HG03378 (cell line): ENCODE measurements around the gene PRR36.

Source experiments
- ATAC-seq: cut with Tn5 transposase; IDR thresholded peaks from one replicate; pipeline ENCODE4 v1.9.1; 2021; ENCODE audit warnings: mild to moderate bottlenecking, moderate library complexity; ENCODE audit not compliant: unreplicated experiment

PRR36 gene

GRCh38 chr19:7823686-7824301 lies 50.4 kb downstream of the PRR36 start:
- no peak for ATAC-seq

DNA sequence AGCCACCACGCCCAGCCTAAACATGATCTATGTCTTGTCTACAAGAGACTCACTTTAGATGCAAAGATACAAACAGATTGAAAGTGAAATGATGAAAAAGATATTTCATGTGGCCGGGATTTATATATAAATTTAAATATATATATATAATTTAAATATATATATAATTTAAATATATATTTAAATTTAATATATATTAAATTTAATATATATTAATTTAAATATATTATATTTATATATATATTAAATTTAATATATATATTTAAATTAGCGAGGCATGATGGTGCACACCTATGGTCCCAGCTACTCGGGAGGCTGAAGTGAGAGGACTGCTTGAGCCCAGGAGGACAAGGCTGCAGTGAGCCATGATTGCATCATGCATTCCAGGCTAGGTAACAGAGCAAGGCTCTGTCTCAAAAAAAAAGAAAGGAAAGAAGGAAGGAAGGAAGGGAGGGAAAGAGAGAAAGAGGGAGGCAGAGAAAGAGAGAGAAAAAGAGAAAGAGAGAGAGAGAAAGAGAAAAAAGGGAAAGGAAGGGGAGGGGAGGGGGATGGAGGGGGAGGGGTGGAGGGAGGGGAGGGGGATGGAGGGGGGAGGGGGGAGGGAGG lies 51.2 kb downstream of the PRR36 start:
- ATAC-seq, result no peak

DNA sequence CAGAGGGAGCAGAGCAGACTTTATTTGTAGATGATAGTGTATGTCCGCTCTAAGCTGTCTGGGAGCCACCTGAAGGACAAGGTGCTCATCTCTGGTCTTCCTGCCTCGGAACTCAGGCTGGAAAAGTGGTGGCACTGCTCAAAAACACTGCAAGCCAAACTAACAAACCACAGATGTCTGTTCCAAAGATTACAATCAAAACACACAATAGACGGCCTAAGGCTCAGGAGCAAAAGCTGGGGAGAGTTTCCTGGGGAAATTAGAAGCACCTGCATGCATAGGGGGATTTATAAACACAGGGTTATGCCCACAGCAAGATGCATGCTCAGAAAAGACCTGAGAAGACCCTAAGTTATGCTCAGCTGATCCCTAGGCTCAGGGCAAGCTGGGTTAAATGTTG lies 53.6 kb downstream of the PRR36 start:
- no peak for ATAC-seq

GRCh38 chr19:7819337-7819736 lies 54.9 kb downstream of the PRR36 start:
- no peak for ATAC-seq

DNA sequence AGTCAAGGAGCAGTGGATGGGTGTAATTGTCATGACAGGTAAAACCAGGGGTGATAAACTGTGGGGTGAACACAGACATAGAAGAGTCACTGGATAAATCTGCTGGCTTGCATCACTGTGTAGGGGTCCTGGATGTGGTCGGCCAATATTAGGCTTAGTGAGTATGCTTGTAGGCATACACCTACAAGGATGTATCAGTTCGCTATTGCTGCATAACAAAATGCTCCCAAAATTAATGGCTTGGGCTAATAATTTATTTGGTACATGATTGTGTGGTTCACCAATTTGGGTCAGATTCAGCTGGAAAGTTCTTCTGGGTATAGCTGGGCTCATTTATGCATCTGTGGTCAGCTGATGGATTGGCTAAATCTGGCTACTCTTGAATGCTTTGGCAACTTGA lies 55.4 kb downstream of the PRR36 start:
- ATAC-seq, result no peak
